COR-L47 (cell line): ENCODE data around the gene BSPRY.
"Not testable (repeated sequence)": the region's sequence is repeated elsewhere in the genome, so short reads cannot be mapped to it uniquely, and the experiment has no call there.

ENCODE experiments used
- DNase-seq: peaks from one replicate; lab custom pipeline; 2025; lab: John Stamatoyannopoulos, UW

The BSPRY gene

DNA sequence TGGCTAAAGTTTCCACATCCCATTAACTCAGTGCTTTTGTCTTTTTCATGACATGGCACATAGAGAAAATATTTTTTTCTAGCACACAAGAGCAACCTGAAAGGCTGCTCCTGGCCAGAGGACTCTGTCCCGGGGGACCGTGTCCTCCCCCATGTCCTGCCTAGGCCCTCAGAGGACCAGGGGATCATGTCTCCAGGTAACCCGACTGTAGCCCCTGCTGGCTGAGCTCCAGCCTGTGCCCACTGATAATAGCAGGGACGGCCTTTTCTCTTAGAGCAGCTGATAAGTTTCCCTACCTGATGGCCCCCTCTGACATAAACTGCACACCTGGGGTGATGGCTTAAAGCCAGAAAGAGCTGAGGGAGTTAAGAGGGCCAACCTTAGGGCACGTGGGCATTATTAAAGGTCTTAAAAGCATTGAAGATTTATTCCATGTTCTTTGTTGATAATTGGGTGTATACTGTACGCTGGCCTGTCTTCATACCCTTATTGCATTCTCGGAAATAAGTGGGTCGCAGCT lies 21.5 kb downstream of the BSPRY start:
- no peak for DNase-seq

DNA sequence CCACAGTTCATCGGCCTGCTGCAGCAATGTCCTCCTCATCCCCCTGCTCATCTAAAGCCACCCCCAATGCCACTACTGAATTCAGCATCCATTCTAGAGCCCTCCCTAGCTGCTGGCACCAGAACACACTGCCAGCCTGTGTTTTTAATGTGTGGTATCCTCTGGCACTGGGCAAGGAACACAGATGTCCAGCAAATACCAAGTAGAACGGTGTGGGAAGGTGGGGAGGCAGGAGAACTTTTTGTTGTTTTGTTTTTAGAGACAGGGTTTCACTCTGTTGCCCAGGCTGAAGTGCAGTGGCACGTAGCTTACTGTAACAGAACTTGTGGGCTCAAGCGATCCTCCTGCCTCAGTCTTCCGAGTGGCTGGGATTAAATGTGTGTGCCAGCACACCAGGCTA lies 22.7 kb downstream of the BSPRY start:
- no peak for DNase-seq

DNA sequence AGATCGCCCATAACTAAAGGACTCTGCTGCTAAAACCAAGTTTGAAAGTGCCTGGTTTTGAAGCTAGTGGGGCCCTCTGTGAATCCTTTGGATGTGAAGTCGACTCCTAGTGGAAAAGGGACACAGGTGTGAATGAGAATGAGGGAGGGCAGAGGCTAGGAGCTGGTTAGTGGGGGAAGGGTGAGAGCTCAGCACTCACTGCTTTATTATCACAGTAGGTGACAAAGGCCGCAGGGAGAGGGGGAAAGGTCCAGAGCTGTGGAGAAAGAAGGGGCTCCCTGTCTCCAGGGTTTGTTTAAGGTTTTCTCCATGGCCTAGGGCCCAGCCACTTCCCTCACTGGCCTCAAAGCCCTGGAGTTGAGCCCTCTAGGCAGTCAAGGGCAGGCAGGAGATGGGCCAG lies 23.9 kb downstream of the BSPRY start:
- no peak for DNase-seq

DNA sequence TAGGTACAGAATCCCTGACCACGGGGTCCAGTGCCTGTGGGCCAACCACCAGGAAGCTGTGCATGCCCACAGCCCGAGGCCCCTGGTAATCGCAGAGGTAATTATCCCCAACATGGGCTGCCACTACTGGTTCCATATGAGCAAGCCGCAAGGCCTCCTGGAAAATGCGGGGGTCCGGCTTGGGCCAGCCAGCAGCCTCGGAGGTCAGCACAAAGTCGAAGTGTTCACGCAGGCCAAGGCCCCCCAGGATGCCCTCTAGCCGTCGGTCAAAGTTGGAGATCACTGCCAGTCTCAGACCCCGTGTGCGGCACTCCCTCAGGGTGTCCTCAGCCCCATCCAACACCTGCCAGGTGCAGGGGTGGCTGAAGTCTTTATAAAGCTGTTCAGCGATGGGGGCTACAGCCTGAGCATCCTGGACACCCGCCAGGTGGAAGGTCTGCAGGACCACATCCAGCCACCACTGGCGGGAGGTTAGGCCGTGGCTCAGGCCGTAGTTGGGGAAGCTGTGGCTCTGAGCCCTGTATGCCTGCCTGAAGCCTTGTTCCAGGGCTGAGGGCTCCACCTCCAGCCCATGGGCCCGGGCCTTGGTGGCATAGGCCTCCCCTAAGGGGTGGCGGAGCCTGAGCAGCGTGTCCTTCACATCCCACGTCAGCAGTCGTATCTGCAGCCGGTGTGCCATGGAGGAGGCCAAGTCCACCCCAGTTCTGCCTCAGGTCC lies 24.5 kb downstream of the BSPRY start:
- DNase-seq = no peak

DNA sequence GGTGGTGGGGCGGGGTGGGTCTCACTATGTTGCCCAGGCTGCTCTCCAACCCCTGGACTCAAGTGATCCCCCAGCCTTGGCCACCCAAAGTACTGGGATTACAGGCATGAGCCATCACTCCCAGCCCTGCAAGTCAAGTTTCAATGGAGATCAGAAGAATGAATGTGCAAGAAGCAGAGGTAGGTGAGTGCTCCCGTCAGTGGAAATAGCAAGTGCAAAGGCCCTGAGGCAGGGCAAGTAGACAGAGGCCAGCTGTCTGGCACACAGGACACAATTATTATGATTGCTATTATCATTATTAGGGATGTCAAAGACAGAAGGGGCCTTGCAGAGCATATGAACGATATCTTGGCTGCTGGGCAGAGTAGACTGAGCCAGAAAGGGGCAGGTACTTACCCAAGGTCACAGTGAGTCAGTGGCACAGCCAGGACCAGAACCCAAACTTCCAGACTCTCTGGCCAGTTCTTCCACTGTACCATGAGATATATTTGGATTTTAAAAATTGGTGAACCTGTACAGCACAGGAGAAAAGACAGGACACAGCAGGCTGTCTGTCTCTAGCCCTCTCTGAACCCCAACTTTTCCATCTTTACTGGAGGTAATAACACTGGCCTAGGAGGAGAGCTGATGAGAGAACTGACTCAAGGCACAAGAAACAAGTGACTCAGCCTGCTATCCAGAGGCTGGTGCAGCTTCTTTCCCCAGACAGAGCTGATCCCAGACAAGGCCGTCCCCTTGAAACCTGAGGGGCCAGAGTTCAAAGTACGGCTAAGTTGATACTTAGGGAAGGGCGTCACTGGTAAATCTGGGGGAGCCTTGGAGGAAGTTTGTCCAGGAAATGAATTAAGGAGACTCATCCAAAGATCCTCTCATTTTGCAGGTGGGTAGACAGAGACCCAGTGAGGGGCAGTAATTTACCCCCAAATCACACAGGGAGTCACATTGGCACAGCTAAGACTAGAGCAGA lies 26.0 kb downstream of the BSPRY start:
- DNase-seq = no peak

DNA sequence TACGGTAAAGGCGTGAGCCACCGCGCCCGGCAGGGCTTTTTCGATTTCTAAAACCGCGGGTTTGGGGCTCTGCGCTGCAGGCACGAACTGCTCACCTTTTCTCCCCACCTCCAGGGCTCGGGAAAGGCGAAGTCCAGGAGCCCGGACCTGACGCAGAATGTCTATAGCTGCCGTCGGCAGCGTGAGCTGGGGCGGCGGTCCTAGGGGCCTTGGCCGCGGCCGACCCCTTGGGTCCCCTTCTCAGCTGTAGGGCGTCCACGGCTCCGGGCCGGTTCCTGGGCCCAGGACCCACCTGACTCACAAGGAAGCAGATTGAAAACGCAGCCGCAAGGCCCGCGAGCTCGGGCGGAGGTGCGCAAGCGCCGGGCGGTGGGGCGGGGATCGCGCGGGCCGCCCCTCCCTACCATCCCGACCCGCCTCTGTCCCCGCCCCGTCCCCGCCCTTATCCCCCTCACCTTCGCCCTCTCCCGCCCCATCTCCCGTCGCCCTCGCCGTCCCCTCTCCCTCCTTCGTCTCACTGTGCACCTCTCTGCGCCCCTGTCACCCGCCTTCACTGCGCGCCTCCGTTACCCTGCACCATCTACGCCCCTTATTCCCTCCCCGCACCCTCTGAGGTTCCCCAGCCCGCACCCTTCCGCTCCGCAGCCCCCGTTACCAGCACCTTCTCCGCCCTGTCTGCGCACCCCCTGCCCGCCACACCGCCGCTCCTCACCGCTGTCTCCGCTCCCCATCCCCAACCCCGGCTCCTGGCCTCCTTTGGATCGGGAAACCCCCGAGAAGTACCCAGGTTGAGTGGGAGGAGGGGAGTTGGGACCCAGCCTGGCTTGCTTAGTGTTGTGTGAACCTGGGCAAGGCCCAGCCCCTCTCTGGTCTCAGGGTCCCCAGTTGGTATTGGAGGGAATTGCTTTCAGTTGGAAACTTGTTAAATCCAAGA lies 27.6 kb downstream of the BSPRY start, which contains the start of gene HDHD3:
Gene HDHD3, minus strand, starts transcription at position 353 of the 934 bp plus-strand sequence. CDS start 2,632 bp downstream, outside the sequence.
- peak; percentile 65 for DNase-seq

DNA sequence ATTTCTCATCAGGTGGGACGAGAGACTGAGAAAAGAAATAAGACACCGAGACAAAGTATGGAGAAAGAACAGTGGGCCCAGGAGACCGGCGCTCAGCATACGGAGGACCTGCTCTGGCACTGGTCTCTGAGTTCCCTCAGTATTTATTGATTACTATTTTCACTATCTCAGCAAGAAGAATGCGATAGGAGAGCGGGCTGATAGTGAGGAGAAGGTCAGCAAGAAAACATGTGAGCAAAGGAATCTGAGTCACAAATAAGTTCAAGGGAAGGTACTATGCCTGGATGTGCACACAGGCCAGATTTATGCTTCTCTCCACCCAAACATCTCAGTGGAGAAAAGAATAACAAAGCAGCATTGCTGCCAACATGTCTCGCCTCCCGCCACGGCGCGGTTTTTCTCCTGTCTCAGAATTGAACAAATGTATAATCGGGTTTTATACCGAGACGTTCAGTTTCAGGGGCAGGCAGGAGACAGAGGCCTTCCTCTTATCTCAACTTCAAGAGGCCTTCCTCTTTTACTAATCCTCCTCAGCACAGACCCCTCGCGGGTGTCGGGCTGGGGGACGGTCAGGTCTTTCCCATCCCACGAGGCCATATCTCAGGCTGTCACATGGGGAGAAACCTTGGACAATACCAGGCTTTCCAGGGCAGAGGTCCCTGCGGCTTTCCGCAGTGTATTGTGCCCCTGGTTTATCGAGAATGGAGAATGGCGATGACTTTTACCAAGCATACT lies 29.9 kb downstream of the BSPRY start:
- not testable (repeated sequence) for DNase-seq

DNA sequence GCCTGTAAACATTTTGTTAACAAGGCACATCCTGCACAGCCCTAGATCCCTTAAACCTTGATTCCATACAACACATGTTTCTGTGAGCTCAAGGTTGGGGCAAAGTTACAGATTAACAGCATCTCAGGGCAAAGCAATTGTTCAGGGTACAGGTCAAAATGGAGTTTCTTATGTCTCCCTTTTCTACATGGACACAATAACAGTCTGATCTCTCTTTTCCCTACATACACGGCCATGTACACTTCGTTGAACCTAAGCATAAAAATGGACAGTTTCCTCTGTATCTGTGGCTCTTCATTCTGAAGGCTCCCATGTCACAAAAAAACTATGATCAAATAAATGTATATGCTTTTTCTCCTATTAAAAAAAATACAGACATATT lies 30.5 kb downstream of the BSPRY start:
- not testable (repeated sequence) for DNase-seq

DNA sequence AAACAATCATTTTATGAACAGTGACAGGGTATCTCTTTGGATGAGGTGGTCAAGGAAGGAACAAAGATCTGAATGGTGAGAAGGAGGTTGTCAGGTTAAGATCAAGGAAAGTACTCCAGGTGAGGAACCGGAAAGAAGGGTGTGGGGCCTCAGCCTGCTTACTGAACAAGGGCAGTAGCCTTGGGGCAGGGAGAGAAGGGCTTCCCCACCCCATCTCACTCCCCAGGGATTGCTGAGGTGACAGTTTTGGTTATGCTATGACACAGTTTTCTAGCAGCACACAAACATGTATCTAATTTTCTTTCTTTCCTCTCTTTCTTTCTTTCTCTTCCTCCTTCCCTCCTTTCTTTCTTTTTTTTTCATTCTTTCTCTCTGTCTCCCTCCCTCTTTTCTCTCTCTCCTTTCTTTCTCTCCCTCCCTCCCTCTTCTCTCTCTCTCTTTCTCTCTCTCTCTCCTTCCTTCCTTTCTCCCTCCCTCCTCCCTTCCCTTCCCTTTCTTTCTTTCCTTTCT lies 31.6 kb downstream of the BSPRY start:
- no peak for DNase-seq

DNA sequence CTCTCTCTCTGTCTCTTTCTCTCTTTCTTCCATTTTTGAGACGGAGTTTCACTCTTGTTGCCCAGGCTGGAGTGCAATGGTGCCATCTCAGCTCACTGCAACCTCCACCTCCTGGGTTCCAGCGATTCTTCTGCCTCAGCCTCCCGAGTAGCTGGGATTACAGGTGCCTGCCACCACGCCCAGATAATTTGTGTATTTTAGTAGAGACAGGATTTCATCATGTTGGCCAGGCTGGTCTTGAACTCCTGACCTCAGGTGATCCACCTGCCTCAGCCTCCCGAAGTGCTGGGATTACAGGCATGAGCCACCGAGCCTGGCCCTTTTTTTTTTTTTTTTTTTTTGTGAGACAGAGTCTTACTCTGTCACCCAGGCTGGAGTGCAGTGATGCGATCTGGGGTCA lies 32.1 kb downstream of the BSPRY start:
- DNase-seq = not testable (repeated sequence)

DNA sequence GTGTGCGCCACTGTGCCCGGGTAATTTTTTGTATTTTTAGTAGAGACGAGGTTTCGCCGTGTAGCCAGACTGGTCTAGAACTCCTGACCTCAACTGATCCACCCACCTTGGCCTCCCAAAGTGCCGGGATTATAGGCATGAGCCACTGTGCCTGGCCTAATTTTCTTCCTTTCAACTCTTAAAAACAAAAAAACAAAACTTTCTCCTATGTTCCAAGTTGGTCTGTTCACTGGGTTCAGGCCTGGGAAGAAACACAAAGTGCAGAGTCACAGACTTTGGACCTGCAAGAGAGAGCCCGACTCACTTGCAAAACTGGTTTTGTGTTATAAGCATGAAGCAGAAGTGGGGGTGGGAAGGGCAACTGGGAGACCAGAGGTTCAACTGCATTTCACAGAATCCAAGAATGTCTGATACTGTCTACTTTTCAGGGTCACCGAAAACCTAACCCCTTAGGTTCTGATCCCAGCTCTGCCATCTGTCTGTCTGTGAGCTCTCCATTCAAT lies 32.6 kb downstream of the BSPRY start:
- no peak for DNase-seq

DNA sequence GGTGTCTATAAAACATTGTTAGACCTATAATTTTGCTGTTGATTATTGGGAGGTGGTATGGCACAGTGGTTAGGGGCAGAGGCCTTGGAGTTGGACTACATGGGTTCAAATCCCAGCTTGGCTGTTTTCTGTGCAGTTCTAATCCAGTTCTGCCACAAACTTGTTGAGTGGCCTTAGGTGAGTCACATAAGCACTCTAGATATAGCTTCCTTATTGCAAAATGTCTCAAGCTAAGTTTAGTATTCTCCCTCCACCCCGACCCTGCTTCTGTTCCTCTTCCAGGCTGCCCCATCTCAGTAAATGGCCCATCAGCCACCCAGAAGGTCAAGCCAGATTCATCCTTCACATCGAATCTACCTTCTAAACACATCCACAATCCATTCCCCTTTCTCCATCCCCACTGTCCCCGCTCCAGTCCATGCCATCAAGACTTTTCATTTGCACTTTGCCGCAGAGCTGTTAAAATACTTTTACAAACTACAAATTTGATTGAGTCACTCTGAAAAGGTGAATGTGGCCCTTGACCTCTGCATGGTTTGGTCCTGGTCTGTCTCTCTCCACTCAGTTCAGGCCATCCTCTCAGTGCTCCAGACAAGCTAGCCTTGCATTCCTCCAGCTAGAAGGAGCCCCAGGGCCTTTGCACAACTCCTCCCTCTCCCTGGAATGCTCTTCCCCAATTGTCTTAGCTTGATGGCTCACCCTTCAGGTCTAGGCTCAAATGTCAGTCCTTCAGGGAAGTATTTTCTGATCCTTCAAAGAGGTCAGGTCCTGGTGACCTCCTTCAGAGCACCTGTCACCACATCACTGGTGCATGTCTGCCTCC lies 37.4 kb downstream of the BSPRY start:
- DNase-seq = no peak

DNA sequence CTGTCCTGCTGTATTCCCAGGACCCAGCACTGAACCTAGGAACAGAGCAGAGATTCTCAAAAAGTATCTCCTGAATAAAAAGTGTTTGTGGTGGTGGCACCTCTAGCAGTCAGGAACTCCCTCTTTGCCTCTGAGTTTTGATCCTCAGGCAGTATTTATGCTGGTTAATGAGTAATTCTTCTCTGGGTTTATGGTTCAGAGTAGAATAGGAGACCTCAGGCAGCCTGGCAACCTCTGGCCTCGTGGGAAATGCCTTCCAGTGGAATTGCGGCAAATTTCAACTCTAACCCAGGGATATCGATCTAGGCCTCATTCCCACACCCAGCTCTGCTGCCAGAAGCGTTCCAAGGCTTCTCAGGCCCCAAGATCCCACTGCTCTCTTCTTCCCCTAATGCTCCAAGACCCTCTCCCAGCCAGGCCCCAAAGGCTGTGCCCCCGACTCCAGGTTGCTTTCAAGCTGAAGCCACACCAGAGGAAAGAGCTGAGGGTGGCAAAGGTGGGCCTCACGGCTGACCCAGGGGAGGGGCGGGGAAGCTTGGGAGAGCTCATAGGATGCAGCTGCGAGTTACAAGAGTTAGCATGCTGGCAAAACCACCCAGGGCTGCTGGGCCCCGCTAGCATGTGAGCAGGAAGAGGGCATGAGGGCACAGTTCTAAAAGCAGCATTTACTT lies 38.4 kb downstream of the BSPRY start:
- no peak for DNase-seq

DNA sequence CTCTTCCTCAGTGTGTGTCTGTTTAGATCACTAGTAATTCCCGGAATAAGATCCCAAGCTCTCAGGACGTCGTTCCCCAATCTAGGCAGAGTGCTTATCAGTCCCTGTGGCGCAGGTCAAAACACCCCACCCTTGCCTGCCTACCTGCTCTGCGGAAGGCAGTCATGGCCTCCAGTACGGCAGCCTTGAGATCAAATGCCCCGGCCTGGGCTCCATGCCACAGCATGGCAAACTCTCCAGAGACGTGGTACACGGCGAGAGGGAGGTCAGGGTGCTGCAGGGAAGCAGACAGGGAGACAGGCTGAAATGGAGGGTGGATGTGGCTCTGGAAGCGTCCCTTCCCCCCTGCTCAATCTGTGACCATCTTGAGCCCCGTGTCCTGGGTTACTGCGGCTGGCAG lies 39.5 kb downstream of the BSPRY start:
- no peak for DNase-seq

DNA sequence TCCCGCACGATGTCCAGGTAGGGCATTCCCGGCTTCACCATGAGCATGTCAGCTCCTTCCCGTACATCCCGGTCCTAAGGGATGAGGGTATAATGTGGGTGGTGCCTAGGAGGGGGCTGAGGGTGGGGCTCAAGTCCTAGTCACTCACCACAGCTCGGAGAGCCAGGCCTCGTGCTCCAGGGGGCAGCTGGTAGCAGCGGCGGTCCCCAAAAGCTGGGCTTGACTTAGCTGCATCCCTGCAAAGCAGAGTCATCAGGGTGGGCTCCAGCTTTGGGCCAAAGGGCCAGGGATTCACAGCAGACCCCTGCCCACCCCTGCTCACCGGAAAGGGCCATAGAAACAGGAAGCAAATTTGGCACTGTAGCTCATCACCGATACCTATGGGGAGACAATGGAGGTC lies 40.1 kb downstream of the BSPRY start:
- no peak for DNase-seq

DNA sequence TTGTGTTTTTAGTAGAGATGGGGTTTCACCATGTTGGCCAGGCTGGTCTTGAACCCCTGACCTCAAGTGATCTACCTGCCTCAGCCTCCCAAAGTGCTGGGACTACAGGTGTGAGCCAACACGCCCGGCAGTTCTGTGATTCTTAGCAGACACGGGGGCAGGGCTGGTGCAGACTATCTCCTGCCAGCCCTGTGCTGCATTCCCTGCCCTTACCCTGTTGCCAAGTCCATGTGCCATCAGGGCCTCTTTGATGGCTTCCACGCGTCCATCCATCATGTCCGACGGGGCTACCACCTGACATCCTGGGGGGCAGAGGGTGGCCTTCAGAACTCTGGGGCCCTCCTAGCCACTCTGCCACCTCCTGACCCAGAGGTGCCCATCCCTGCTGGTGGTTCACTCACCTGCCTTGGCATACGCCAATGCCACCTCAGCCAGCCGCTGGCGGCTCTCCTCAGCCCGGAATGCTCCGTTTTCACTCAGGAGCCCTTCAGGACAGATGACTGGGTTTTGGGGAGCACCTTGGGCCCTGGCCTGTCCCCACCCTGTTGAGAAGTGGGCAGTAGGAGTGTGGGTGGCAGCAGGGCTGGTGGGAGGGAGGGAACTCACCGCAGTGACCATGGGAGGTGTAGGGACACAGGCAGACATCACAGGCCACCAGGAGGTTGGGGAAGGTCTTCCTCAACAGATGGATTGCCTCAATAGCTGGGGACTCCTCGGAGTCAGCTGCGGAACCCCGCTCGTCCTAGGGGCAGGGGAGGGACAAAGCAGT lies 41.0 kb downstream of the BSPRY start:
- DNase-seq = no peak

DNA sequence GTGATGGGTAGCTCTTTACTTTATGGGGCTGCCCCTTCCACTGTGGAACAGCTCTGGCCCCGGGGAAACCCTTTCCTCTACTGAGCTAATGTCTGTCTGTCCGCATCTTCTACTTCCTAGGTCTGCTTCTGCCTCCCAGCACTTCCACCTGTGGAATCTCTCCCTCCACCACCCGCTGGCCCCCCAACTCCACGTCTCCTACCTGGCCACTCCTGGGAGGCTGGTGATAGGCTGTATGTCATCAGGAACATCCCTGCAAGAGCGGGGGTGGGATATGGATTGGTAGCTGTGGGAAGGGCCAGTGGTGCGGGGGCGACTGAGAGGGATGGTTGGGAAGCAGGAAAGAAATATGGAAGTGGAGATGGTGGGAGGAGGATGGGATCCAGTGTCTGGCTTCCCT lies 42.6 kb downstream of the BSPRY start:
- DNase-seq = no peak

DNA sequence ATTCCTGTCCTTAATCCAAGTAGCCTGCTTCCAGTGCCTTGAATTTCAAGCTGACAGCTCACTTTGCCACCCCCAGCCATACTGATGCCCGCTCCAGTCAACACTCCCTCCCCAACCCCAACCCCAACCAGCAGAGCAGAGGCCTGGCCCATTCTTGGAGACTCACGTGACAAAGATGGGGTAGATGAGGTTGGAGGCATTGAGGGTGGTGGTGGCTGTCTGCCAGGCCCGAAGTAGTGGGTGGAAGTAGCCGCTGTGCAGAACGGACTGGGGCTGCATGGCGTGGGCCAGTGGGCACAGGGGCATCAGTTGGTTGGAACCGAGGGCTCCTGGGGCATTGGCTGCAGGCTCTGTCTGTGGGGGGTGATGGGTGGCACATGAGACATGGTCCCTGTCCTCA lies 43.9 kb downstream of the BSPRY start:
- no peak for DNase-seq
